HL-60 (cell line): Measurements from ENCODE around the gene CCDC85A.

Source experiments
- DNase-seq, 2 experiments: peaks; one replicate each; pipeline ENCODE4 v3.0.0-alpha.2; 2010 to 2020; ENCODE audit warnings: low read depth in 1 of 2, low spot score in 1 of 2
- H3K27ac ChIP-seq: fragments of 250-450 bp; sonication (Bioruptor Pico); replicated peaks from 2 replicates; pipeline ENCODE4 v1.5.1; 2020; ENCODE audit warnings: mild to moderate bottlenecking, moderate library complexity
- H3K27me3 ChIP-seq: fragments of 250-450 bp; sonication (Bioruptor Pico); 2 replicates; pipeline ENCODE4 v1.5.1; 2021; ENCODE audit warnings: mild to moderate bottlenecking, moderate library complexity; ENCODE audit not compliant: insufficient read depth, poor library complexity, severe bottlenecking
- H3K4me3 ChIP-seq: replicated peaks from 2 replicates; pipeline ENCODE4 v1.5.1; 2011; ENCODE audit warnings: mild to moderate bottlenecking, control low read depth, low read length; ENCODE audit not compliant: insufficient read depth
- GABPA ChIP-seq: IDR thresholded peaks from 2 replicates; pipeline ENCODE4 v1.6.1; 2012; ENCODE audit warnings: low read depth
- POLR2AphosphoS5 ChIP-seq: IDR thresholded peaks from 2 replicates; pipeline ENCODE4 v1.6.1; 2012; ENCODE audit warnings: low read depth
- SPI1 ChIP-seq: IDR thresholded peaks from 2 replicates; pipeline ENCODE4 v1.6.1; 2012; ENCODE audit warnings: low read depth, mild to moderate bottlenecking, borderline replicate concordance
- TF ChIP-seq, protein P1 (sequence below): IDR thresholded peaks from 2 replicates; pipeline ENCODE4 v1.6.1; 2012; ENCODE audit warnings: low read depth; ENCODE audit not compliant: insufficient replicate concordance
- TF ChIP-seq, protein P2 (sequence below): IDR thresholded peaks from one replicate; pipeline ENCODE4 v1.5.1; 2011; ENCODE audit warnings: low read length, control low read depth, inconsistent platforms; ENCODE audit not compliant: insufficient read depth

Gene CCDC85A

DNA sequence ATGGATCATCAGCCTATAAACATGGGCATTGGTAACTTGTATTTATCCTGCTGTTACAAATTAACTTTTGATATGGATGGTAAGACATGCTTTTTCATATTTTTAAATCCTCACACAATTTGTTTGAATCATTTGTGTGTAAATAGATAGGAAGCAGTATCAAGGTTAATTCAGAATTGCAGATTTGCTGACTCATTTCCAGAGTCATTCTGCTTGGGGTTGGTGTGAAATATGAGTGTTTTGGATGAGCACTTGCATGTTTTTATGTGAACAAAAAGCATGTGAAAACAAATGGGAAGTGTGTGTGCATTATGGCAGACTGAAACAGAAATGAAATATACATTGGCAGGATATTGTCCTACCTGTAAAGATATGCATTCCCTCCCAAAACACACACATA, 11.8 kb downstream of the CCDC85A start:
- Histone ChIP-seq H3K27me3 (no peaks in the 10 kb centered on the region), H3K4me3 (no peak overlapping the region), H3K27ac (no peak overlapping the region)
- TF ChIP-seq POLR2AphosphoS5 (no peak), GABPA (no peak), SPI1 (no peak)
- TF ChIP-seq, protein P1, sequence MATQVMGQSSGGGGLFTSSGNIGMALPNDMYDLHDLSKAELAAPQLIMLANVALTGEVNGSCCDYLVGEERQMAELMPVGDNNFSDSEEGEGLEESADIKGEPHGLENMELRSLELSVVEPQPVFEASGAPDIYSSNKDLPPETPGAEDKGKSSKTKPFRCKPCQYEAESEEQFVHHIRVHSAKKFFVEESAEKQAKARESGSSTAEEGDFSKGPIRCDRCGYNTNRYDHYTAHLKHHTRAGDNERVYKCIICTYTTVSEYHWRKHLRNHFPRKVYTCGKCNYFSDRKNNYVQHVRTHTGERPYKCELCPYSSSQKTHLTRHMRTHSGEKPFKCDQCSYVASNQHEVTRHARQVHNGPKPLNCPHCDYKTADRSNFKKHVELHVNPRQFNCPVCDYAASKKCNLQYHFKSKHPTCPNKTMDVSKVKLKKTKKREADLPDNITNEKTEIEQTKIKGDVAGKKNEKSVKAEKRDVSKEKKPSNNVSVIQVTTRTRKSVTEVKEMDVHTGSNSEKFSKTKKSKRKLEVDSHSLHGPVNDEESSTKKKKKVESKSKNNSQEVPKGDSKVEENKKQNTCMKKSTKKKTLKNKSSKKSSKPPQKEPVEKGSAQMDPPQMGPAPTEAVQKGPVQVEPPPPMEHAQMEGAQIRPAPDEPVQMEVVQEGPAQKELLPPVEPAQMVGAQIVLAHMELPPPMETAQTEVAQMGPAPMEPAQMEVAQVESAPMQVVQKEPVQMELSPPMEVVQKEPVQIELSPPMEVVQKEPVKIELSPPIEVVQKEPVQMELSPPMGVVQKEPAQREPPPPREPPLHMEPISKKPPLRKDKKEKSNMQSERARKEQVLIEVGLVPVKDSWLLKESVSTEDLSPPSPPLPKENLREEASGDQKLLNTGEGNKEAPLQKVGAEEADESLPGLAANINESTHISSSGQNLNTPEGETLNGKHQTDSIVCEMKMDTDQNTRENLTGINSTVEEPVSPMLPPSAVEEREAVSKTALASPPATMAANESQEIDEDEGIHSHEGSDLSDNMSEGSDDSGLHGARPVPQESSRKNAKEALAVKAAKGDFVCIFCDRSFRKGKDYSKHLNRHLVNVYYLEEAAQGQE: no peak
- TF ChIP-seq, protein P2, sequence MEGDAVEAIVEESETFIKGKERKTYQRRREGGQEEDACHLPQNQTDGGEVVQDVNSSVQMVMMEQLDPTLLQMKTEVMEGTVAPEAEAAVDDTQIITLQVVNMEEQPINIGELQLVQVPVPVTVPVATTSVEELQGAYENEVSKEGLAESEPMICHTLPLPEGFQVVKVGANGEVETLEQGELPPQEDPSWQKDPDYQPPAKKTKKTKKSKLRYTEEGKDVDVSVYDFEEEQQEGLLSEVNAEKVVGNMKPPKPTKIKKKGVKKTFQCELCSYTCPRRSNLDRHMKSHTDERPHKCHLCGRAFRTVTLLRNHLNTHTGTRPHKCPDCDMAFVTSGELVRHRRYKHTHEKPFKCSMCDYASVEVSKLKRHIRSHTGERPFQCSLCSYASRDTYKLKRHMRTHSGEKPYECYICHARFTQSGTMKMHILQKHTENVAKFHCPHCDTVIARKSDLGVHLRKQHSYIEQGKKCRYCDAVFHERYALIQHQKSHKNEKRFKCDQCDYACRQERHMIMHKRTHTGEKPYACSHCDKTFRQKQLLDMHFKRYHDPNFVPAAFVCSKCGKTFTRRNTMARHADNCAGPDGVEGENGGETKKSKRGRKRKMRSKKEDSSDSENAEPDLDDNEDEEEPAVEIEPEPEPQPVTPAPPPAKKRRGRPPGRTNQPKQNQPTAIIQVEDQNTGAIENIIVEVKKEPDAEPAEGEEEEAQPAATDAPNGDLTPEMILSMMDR: no peak
- no peak for DNase-seq

DNA sequence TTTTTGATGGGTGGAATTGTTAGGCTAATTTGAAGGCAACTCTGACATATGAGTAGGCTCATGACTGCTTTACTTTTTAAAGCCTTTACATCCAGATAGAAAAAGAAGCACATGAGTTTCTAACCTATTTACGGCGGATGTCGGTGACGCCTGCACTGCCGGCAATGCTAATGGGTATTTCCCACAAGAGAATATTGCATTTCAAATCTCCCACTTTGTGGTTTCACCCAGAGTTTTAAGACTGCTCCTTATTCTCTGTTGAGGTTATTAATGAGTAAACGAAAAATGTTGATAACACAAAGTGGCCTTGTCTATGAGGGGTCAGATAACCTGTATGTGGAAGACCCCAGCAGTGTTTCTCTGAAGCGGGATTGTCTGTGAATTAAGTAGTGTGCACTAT, 14.0 kb downstream of the CCDC85A start:
- no peak for DNase-seq
- no peak overlapping the region for H3K4me3 ChIP-seq
- no peak overlapping the region for H3K27ac ChIP-seq
- TF ChIP-seq, protein P1: no peak
- no peak for TF ChIP-seq GABPA
- TF ChIP-seq, protein P2: no peak
- TF ChIP-seq SPI1: no peak
- TF ChIP-seq POLR2AphosphoS5: no peak
- no peaks in the 10 kb centered on the region for H3K27me3 ChIP-seq

DNA sequence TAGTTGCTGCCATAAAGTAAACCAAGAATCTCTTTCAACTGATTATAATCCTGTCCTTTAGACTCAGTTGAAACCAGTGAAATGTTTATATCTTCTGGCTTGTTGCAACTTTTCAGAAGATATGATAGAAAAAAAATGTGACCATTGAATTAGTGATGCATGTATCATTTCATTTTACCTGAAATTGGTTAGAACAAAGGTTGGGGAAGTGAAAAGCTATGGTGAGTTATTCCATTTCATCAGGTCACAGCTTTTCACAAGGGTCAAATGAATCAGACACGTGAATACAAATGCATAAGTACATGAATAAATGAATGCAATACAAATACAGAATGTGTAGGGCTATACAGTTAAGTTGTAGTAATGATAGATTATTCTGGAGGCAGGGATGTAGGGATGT, 15.1 kb downstream of the CCDC85A start:
- H3K27ac ChIP-seq: no peak overlapping the region
- no peak for DNase-seq
- TF ChIP-seq SPI1 (no peak), POLR2AphosphoS5 (no peak), GABPA (no peak)
- TF ChIP-seq, protein P1: no peak
- TF ChIP-seq, protein P2: no peak
- H3K27me3 ChIP-seq: no peaks in the 10 kb centered on the region
- no peak overlapping the region for H3K4me3 ChIP-seq
